ENCODE results near the gene GIPC3.
A peak's percentile ranks its signal among the peaks of the same experiment; 100 is the strongest.

Gene GIPC3

DNA sequence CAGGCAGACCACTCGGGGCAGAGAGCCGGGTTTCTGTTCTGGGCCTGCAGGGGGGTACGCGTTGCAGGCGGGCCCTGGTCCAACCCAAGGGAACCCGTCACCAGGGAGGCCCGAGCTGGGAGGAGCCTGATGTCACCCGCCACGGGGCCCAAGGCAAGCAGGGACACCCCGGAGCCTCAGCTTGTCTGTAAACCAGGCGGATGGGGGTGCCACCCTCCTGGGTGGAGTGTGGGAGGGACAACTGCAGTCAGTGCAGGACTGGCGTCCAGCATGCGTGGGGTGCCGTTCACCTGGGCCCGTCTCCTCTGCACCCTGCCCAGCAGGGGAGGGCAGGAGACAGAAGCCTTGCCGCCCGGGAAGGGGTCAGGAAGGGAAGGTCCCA is 34.3 kb downstream of the GIPC3 start:
- TF ChIP-seq, protein P1, sequence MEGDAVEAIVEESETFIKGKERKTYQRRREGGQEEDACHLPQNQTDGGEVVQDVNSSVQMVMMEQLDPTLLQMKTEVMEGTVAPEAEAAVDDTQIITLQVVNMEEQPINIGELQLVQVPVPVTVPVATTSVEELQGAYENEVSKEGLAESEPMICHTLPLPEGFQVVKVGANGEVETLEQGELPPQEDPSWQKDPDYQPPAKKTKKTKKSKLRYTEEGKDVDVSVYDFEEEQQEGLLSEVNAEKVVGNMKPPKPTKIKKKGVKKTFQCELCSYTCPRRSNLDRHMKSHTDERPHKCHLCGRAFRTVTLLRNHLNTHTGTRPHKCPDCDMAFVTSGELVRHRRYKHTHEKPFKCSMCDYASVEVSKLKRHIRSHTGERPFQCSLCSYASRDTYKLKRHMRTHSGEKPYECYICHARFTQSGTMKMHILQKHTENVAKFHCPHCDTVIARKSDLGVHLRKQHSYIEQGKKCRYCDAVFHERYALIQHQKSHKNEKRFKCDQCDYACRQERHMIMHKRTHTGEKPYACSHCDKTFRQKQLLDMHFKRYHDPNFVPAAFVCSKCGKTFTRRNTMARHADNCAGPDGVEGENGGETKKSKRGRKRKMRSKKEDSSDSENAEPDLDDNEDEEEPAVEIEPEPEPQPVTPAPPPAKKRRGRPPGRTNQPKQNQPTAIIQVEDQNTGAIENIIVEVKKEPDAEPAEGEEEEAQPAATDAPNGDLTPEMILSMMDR (conservative IDR thresholded peaks at IDR 0.05) = no peak

DNA sequence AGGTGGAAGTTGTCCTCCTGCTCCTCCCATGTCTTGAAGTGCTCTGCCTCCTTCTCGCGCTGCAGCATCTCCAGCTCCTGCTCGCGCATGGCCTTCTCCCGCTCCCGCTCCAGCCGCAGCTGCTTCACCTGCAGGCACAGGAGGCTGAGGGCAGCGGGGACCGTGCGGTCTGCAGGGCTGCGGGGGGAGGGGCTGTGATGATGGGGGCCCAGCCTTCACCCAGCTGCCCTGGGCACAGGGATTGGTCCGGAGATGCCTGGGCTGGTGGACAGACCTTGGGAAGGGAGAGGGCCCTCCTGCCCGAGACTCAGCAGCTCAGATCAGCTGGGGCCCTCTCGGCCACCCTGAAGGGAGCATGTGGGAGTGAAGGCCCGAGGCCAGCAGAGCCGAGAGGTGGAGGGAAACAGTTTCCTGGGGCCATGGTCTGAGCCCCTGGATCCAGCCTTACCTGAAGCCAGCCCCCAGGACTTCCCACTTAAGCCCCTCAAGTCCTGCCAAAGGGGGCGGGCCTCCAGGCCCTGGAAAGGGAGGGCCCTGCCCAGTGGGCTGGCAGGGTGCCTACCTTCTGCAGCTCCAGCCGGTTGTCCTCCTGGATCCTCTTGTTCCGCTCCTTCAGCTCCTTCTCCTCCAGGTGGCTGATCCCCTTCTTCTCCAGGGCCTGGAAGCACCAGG is 35.0 kb downstream of the GIPC3 start:
- H3K27ac ChIP-seq = no peak overlapping the region
- TF ChIP-seq, protein P1 (conservative IDR thresholded peaks at IDR 0.05) = no peak

More for the DNA sequence above, 34.3 kb downstream of the GIPC3 start:
- no peak overlapping the region for H3K27ac ChIP-seq

DNA sequence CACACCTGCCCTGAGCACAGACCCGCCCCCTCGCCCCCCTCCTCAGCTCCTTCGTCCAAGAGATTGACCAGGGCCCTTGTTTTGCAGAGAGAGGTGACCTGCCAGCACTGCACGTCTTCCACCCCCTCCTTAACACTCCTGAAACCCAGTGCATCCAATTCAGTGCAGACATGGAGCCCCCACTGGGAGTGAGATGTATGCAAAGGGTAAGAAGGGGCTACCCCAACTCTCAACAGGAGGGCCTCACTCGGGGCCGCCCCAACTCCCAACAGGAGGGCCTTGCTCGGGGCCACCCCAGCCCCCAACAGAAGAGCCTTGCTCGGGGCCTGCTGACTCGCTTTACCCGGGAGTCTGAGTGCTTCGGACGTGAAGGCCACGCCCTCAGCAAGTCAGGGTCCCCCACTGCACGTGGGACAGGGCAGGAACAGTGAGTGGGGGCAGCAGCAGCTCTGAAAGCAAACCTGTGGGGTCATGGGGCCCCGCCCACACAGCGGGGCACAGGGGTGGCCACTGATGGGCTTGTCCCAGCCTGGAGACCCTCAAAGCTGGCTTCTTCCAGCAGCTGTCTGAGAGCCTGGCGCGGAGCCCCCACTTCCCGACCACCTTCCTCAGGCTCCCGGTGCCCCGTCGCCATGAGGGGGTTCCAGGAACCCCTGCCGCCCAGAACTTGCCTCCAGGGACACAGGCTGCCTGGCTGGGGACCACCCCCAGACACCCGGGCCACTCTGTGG is 35.7 kb downstream of the GIPC3 start:
- TF ChIP-seq, protein P1 (conservative IDR thresholded peaks at IDR 0.05) = no peak
- no peak overlapping the region for H3K27ac ChIP-seq

- TF ChIP-seq, protein P1 (conservative IDR thresholded peaks at IDR 0.05) = no peak
- no peak overlapping the region for H3K27ac ChIP-seq
These were observed 36.4 kb downstream of the GIPC3 start for GRCh38 chr19:3621689-3622088.

GRCh38 chr19:3622224-3622623 is 36.9 kb downstream of the GIPC3 start:
- H3K27ac ChIP-seq = no peak overlapping the region
- TF ChIP-seq, protein P1 (conservative IDR thresholded peaks at IDR 0.05) = no peak

DNA sequence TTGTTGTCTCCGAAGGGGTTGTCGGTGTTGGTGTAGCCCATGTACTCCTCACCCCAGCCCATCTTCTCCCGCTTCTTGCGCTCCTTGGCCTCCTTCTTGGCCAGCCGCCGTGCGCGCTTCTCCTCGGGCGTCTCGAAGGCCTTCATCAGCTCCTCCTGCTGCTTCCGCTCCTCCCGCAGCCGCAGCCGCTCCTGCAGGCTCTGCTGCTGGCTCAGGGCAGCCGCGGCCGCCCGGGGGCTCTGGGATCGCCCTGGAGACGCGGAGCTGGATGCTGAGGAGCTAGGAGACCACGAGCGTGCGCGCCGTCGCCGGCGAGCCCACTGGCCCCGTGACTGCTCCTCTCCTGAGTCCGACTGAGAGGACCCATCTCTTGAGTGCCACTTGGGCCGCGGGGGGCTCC is 38.4 kb downstream of the GIPC3 start:
- TF ChIP-seq, protein P1 (conservative IDR thresholded peaks at IDR 0.05) = no peak
- H3K27ac ChIP-seq = no peak overlapping the region

DNA sequence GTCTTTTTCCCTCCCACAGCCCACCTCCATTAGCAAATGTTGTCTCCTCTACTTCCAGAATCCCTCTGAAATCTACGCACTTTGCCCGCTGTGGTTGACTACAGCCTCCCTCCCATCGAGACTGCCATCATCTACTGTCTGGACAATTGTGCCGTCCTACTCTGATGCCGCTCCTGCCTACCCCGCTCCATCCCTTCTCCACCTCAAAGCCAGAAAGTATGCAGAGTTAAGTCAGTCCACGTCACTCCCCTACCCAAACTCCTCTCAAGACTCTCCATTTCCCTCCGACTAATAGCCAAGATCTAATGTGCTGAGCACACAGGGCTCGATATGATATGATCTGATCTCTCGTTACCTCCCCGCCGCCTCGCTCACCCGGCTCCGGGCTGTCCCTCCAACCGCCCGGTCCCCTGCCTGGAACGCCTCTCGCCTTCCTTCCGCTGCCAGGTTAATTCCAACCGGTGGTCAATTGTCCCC is 40.8 kb downstream of the GIPC3 start:
- TF ChIP-seq, protein P1 (conservative IDR thresholded peaks at IDR 0.05) = no peak
- H3K27ac ChIP-seq = peak overlapping the region; percentile 88
